ENCODE data around the gene SETDB2. TPM values are rescaled to one million over a fixed set of nuclear protein-coding genes. Genes with fewer than 3 reads are reported as not detected.

SETDB2 gene
- total and polyA plus RNA-seq, 8 donors: 3.1 to 8.9 (median 6.4) TPM

GRCh38 chr13:49502954-49503353 lies 58.9 kb downstream of the SETDB2 start:
- FAIRE-seq (no peak), ATAC-seq (peak in 1 of 4 donors; percentile 23), DNase-seq (no peak)
- H3K27ac ChIP-seq: no peak overlapping the region
- H3K36me3 ChIP-seq: no peaks in the 10 kb centered on the region
- intact Hi-C loops (cut with DNase I): no loop called here
- H3K4me3 ChIP-seq: no peak overlapping the region
- WGBS, 2 donors: 80 to 84% methylated on average over 9 of the region's 9 CpGs
- H3K9me3 ChIP-seq: no peaks in the 10 kb centered on the region
- no peaks in the 10 kb centered on the region for H3K4me1 ChIP-seq
- no peak for TF ChIP-seq CTCF (IDR thresholded peaks at IDR 0.05)
- H3K27me3 ChIP-seq: no peaks in the 10 kb centered on the region

GRCh38 chr13:49503951-49504350 lies 59.9 kb downstream of the SETDB2 start:
- no peaks in the 10 kb centered on the region for H3K4me1 ChIP-seq
- no peaks in the 10 kb centered on the region for H3K9me3 ChIP-seq
- WGBS, 2 donors: 93 to 96% methylated on average over 3 of the region's 3 CpGs
- ATAC-seq: no peak
- no peak for DNase-seq
- no peak for FAIRE-seq
- H3K4me3 ChIP-seq: no peak overlapping the region
- no peak overlapping the region for H3K27ac ChIP-seq
- H3K36me3 ChIP-seq: no peaks in the 10 kb centered on the region
- H3K27me3 ChIP-seq: no peaks in the 10 kb centered on the region
- intact Hi-C loops (cut with DNase I): no loop called here
- TF ChIP-seq CTCF (IDR thresholded peaks at IDR 0.05): no peak

- no peak for TF ChIP-seq CTCF (IDR thresholded peaks at IDR 0.05)
- no peak for FAIRE-seq
These were observed 68.5 kb downstream of the SETDB2 start for GRCh38 chr13:49512578-49512977.

GRCh38 chr13:49516467-49516866 lies 72.4 kb downstream of the SETDB2 start:
- peaks cover 0 to 26% (median 0%) of the 10 kb centered on the region in 3 donors for H3K36me3 ChIP-seq
- H3K4me1 ChIP-seq: no peaks in the 10 kb centered on the region
- ATAC-seq (peak in 1 of 4 donors; percentile 38), FAIRE-seq (no peak), DNase-seq (no peak)
- 69 to 76% methylated on average over 5 of the region's 5 CpGs for WGBS, 2 donors
- no peak overlapping the region for H3K27ac ChIP-seq
- no peak for TF ChIP-seq CTCF (IDR thresholded peaks at IDR 0.05)
- no peaks in the 10 kb centered on the region for H3K9me3 ChIP-seq
- intact Hi-C loops (cut with DNase I): no loop called here
- H3K4me3 ChIP-seq: no peak overlapping the region
- H3K27me3 ChIP-seq: no peaks in the 10 kb centered on the region

More at GRCh38 chr13:49512578-49512977, 68.5 kb downstream of the SETDB2 start:
- Histone ChIP-seq H3K27me3 (no peaks in the 10 kb centered on the region), H3K36me3 (peaks cover 0 to 18% (median 0%) of the 10 kb centered on the region in 3 donors), H3K4me1 (no peaks in the 10 kb centered on the region), H3K9me3 (no peaks in the 10 kb centered on the region), H3K27ac (no peak overlapping the region), H3K4me3 (no peak overlapping the region)
- DNase-seq (no peak), ATAC-seq (no peak)
- intact Hi-C loops (cut with DNase I): no loop called here
- WGBS, 2 donors: 74 to 92% methylated on average over 2 of the region's 2 CpGs

- no peak for FAIRE-seq
These were observed 73.4 kb downstream of the SETDB2 start for GRCh38 chr13:49517461-49517860.

More at GRCh38 chr13:49517461-49517860, 73.4 kb downstream of the SETDB2 start:
- intact Hi-C loops (cut with DNase I): no loop called here
- no peak for DNase-seq
- H3K9me3 ChIP-seq: no peaks in the 10 kb centered on the region
- no peak overlapping the region for H3K27ac ChIP-seq
- peak in 1 of 4 donors; percentile 51 for ATAC-seq
- H3K4me3 ChIP-seq: no peak overlapping the region
- H3K36me3 ChIP-seq: peaks cover 0 to 26% (median 2%) of the 10 kb centered on the region in 3 donors
- no peaks in the 10 kb centered on the region for H3K4me1 ChIP-seq
- 90 to 91% methylated on average over 6 of the region's 6 CpGs for WGBS, 2 donors
- no peak for TF ChIP-seq CTCF (IDR thresholded peaks at IDR 0.05)
- H3K27me3 ChIP-seq: no peaks in the 10 kb centered on the region

Data from pancreas (tissue), 10 donors.